ENCODE results near the gene CBS. TPM values are rescaled to one million over a fixed set of nuclear protein-coding genes. Genes with fewer than 3 reads are reported as not detected.
"Not testable (repeated sequence)": the region's sequence is repeated elsewhere in the genome, so short reads cannot be mapped to it uniquely, and the experiment has no call there.

The CBS gene
- total RNA-seq, 1 experiment from 2014 or later: 126 TPM

DNA sequence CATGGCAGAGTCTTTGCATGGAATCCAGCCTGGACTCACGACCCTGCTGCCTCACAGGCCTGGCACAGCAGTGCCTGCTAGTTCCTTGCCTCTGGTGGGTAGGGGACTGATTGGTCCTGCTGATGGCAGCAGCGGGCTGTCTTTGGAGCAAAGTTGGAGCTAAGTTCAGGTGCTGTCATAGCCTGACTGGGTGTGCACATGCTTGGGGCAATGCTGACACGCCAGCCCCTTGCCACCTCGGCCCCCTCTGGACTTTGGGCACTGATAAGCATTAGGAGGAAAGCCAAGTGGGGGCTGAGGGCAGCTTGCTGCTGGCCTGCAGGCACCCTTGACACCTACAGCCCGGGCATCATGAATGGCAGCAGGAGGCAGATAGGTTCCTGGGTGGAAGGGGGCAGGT lies 33.5 kb downstream of the CBS start:
- H3K27me3 ChIP-seq (replicated peaks; ENCODE audit: insufficient read depth, low read depth, low read length, poor library complexity); H3K27ac ChIP-seq (ENCODE audit: low read depth, low read length, poor library complexity, severe bottlenecking); H3K4me1 ChIP-seq (ENCODE audit: insufficient read depth, low read length, poor library complexity, severe bottlenecking); H3K4me3 ChIP-seq (ENCODE audit: low read depth, low read length, poor library complexity, severe bottlenecking); CTCF ChIA-PET; H3K36me3 ChIP-seq (ENCODE audit: insufficient read depth, low read length, poor library complexity, severe bottlenecking); POLR2A ChIA-PET (ENCODE audit: low non-redundant PET); BruUV-seq (replicated peaks); H3K9me3 ChIP-seq (ENCODE audit: low read depth, low read length, poor library complexity, severe bottlenecking); intact Hi-C loops (cut with micrococcal nuclease; ENCODE audit: unreplicated experiment); DNase-seq (ENCODE audit: low spot score): not testable (repeated sequence)

DNA sequence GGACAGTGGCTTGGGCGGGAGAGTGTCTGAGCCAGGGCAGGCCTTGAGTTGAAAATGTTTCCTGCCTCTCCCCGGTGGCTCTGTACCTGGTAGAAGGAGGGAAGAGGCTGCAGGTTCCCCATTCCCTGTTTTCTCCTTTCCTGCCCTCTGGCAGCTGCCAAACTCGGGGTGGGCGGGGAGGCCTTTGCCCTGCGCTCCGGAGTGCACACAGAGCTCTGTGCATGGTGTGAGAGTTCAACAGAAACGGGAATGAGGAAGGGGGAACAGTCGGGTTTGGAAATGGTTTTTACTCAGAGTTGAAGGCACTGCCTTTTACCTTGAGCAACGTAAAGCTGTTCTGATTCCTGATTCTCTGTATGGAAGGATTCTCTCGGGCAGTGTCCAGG lies 37.0 kb downstream of the CBS start:
- BruUV-seq (replicated peaks); H3K36me3 ChIP-seq (ENCODE audit: insufficient read depth, low read length, poor library complexity, severe bottlenecking); POLR2A ChIA-PET (ENCODE audit: low non-redundant PET); H3K4me1 ChIP-seq (ENCODE audit: insufficient read depth, low read length, poor library complexity, severe bottlenecking); H3K27me3 ChIP-seq (replicated peaks; ENCODE audit: insufficient read depth, low read depth, low read length, poor library complexity); H3K27ac ChIP-seq (ENCODE audit: low read depth, low read length, poor library complexity, severe bottlenecking); DNase-seq (ENCODE audit: low spot score); CTCF ChIA-PET; H3K4me3 ChIP-seq (ENCODE audit: low read depth, low read length, poor library complexity, severe bottlenecking); H3K9me3 ChIP-seq (ENCODE audit: low read depth, low read length, poor library complexity, severe bottlenecking); intact Hi-C loops (cut with micrococcal nuclease; ENCODE audit: unreplicated experiment): not testable (repeated sequence)

DNA sequence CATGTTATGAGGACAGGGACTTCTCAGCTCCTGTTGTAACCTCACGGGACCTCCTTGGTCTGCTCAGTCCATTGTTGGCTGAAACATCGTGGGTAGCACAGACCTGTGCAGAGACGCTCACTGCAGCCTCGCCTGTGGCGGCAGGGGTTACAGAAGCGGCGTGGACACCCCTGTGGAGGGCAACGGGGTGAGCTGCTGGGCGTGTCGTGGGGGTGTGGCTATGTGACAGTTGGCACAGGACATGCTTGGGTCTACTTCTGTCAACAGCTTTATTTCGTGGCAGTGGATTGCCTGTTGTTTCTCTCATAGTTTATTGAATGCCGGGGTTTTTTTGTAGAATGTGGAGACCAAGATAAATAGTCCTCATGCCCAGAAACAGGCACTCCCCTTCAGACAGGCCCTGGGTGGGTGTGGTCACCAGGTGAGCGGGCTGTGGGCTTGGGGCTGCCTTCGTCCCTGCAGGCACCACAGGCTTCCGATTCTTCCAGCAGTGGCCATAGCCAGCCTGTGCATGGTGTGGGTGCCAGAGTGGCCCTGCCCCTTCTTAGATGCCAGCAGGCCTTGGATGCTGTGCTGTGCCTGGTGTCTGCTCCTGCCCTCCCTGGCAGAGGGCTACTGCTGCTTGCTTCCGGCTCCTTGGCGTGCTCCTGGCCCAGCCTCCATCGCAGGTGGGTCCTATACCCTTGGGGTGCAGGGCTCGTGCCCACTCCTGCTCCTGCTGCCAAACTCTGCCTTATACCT lies 37.5 kb downstream of the CBS start:
- H3K4me3 ChIP-seq (ENCODE audit: low read depth, low read length, poor library complexity, severe bottlenecking); POLR2A ChIA-PET (ENCODE audit: low non-redundant PET); H3K4me1 ChIP-seq (ENCODE audit: insufficient read depth, low read length, poor library complexity, severe bottlenecking); H3K27ac ChIP-seq (ENCODE audit: low read depth, low read length, poor library complexity, severe bottlenecking); intact Hi-C loops (cut with micrococcal nuclease; ENCODE audit: unreplicated experiment); CTCF ChIA-PET; H3K9me3 ChIP-seq (ENCODE audit: low read depth, low read length, poor library complexity, severe bottlenecking); H3K27me3 ChIP-seq (replicated peaks; ENCODE audit: insufficient read depth, low read depth, low read length, poor library complexity); BruUV-seq (replicated peaks); H3K36me3 ChIP-seq (ENCODE audit: insufficient read depth, low read length, poor library complexity, severe bottlenecking); DNase-seq (ENCODE audit: low spot score): not testable (repeated sequence)

DNA sequence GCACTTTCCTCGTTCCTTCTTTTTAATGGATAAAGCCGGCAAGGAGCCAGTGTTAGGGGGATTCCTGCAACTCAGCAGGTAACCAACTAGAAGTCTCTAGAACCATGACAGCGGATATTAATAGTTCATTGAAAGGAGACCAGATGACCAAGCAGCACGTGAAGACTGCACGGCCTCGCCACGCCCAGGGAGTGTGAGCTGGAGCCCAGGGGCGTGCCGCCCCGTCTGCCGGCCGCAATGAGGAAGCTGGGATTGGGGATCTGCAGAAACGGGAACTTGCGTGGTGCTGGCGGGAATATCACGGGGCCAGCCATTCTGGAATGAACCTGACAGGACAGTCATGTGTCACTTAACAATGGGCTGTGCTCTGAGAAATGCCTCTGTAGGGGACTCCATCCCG lies 38.7 kb downstream of the CBS start:
- intact Hi-C loops (cut with micrococcal nuclease; ENCODE audit: unreplicated experiment); BruUV-seq (replicated peaks); H3K9me3 ChIP-seq (ENCODE audit: low read depth, low read length, poor library complexity, severe bottlenecking); H3K27me3 ChIP-seq (replicated peaks; ENCODE audit: insufficient read depth, low read depth, low read length, poor library complexity); H3K4me3 ChIP-seq (ENCODE audit: low read depth, low read length, poor library complexity, severe bottlenecking); POLR2A ChIA-PET (ENCODE audit: low non-redundant PET); H3K36me3 ChIP-seq (ENCODE audit: insufficient read depth, low read length, poor library complexity, severe bottlenecking); DNase-seq (ENCODE audit: low spot score); H3K27ac ChIP-seq (ENCODE audit: low read depth, low read length, poor library complexity, severe bottlenecking); CTCF ChIA-PET; H3K4me1 ChIP-seq (ENCODE audit: insufficient read depth, low read length, poor library complexity, severe bottlenecking): not testable (repeated sequence)

DNA sequence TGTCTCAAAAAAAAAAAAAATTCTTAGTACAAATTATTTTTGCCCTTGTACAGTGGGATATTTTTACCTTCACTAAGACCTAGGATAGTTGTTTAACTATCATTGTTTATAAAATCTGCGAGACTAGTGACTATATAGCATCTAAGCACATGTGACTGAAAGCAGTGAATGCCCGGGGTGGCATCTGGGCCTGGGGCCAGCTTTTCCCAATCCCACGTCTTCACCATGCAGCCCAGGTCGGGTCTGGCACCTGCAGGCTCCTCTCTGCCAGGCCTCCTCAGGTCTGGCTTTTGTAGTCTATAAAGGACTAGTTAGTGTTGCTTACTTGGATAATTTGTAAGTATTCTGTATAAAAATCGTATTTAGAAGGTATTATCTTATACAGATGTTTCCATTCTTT lies 40.8 kb downstream of the CBS start:
- H3K9me3 ChIP-seq (ENCODE audit: low read depth, low read length, poor library complexity, severe bottlenecking): no peaks in the 10 kb centered on the region
- no peak overlapping the region for H3K4me3 ChIP-seq (ENCODE audit: low read depth, low read length, poor library complexity, severe bottlenecking)
- H3K27me3 ChIP-seq (replicated peaks; ENCODE audit: insufficient read depth, low read depth, low read length, poor library complexity): no peaks in the 10 kb centered on the region
- intact Hi-C loops (cut with micrococcal nuclease; ENCODE audit: unreplicated experiment): loop anchor here (2.0 kb wide), 1 partner anchor 20 kb away; no protein-coding TSS in a partner anchor
- CTCF ChIA-PET: no interaction called here
- H3K36me3 ChIP-seq (ENCODE audit: insufficient read depth, low read length, poor library complexity, severe bottlenecking): peaks cover 11% of the 10 kb centered on the region
- no peak for DNase-seq (ENCODE audit: low spot score)
- no peaks in the 10 kb centered on the region for H3K4me1 ChIP-seq (ENCODE audit: insufficient read depth, low read length, poor library complexity, severe bottlenecking)
- no peak overlapping the region for H3K27ac ChIP-seq (ENCODE audit: low read depth, low read length, poor library complexity, severe bottlenecking)
- BruUV-seq (replicated peaks): no TSS peak
- POLR2A ChIA-PET (ENCODE audit: low non-redundant PET): no interaction called here
- TF ChIP-seq EZH2 (IDR thresholded peaks at IDR 0.05; ENCODE audit: borderline replicate concordance, low read depth, low read length, poor library complexity, severe bottlenecking): no peak
- TF ChIP-seq, protein P1, sequence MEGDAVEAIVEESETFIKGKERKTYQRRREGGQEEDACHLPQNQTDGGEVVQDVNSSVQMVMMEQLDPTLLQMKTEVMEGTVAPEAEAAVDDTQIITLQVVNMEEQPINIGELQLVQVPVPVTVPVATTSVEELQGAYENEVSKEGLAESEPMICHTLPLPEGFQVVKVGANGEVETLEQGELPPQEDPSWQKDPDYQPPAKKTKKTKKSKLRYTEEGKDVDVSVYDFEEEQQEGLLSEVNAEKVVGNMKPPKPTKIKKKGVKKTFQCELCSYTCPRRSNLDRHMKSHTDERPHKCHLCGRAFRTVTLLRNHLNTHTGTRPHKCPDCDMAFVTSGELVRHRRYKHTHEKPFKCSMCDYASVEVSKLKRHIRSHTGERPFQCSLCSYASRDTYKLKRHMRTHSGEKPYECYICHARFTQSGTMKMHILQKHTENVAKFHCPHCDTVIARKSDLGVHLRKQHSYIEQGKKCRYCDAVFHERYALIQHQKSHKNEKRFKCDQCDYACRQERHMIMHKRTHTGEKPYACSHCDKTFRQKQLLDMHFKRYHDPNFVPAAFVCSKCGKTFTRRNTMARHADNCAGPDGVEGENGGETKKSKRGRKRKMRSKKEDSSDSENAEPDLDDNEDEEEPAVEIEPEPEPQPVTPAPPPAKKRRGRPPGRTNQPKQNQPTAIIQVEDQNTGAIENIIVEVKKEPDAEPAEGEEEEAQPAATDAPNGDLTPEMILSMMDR (conservative IDR thresholded peaks at IDR 0.05; ENCODE audit: low read depth, low read length): no peak

All from A673 (cell line).